SKM-1 (cell line): ENCODE data around the gene IER5L.

Experiments
- DNase-seq: peaks from one replicate; lab custom pipeline; 2025; ENCODE audit not compliant: unreplicated experiment; lab: John Stamatoyannopoulos, UW

The IER5L gene

GRCh38 chr9:129177791-129178567 lies at the start of gene IER5L:
TSS of gene IER5L (minus strand) at chr9:129178261. CDS start at chr9:129178052, 209 bp downstream.
- peak; percentile 87 for DNase-seq

GRCh38 chr9:129227843-129228189 lies 49.8 kb upstream of the IER5L start:
- DNase-seq: no peak

- DNase-seq: no peak
These were observed 47.8 kb upstream of the IER5L start for GRCh38 chr9:129225815-129226214.

GRCh38 chr9:129225490-129225778 lies 47.4 kb upstream of the IER5L start:
- no peak for DNase-seq

GRCh38 chr9:129224618-129225489 lies 46.8 kb upstream of the IER5L start:
- no peak for DNase-seq

GRCh38 chr9:129223551-129224208 lies 45.6 kb upstream of the IER5L start:
- no peak for DNase-seq

GRCh38 chr9:129222819-129223218 lies 44.8 kb upstream of the IER5L start:
- no peak for DNase-seq

GRCh38 chr9:129221979-129222635 lies 44.0 kb upstream of the IER5L start:
- DNase-seq: no peak

- DNase-seq: peak; percentile 32
These were observed 43.2 kb upstream of the IER5L start for GRCh38 chr9:129221233-129221632.

GRCh38 chr9:129220771-129221170 lies 42.7 kb upstream of the IER5L start:
- DNase-seq: no peak

- no peak for DNase-seq
These were observed 40.9 kb upstream of the IER5L start for GRCh38 chr9:129218918-129219317.

- DNase-seq: no peak
These were observed 40.2 kb upstream of the IER5L start for GRCh38 chr9:129218272-129218625.

GRCh38 chr9:129213551-129213950 lies 35.5 kb upstream of the IER5L start:
- no peak for DNase-seq

- no peak for DNase-seq
These were observed 33.6 kb upstream of the IER5L start for GRCh38 chr9:129211686-129212085.

GRCh38 chr9:129210125-129210524 lies 32.1 kb upstream of the IER5L start:
- no peak for DNase-seq

GRCh38 chr9:129209580-129209979 lies 31.5 kb upstream of the IER5L start:
- no peak for DNase-seq

- no peak for DNase-seq
These were observed 31.0 kb upstream of the IER5L start for GRCh38 chr9:129209109-129209508.

GRCh38 chr9:129208207-129209032 lies 30.4 kb upstream of the IER5L start:
- no peak for DNase-seq

GRCh38 chr9:129206905-129207304 lies 28.8 kb upstream of the IER5L start:
- DNase-seq: no peak

- no peak for DNase-seq
These were observed 28.3 kb upstream of the IER5L start for GRCh38 chr9:129206401-129206800.

- DNase-seq: no peak
These were observed 26.8 kb upstream of the IER5L start for GRCh38 chr9:129204840-129205239.
